ENCODE data around the gene HOXB9. TPM values are rescaled to one million over a fixed set of nuclear protein-coding genes. Genes with fewer than 3 reads are reported as not detected.
A peak's percentile ranks its signal among the peaks of the same experiment; 100 is the strongest.

Gene HOXB9
- total and polyA plus RNA-seq, 3 donors from 2014 or later: 0.31 to 0.94 (median 0.76) TPM

- Histone ChIP-seq H3K27ac (no peak overlapping the region), H3K9me3 (no peaks in the 10 kb centered on the region), H3K36me3 (ENCODE audit: low read depth, missing control alignments) (no peaks in the 10 kb centered on the region), H3K4me3 (no peak overlapping the region), H3K27me3 (no peaks in the 10 kb centered on the region), H3K4me1 (peaks cover 7% of the 10 kb centered on the region)
- WGBS, 2 donors: 28 to 35% methylated on average over 5 of the region's 5 CpGs
- TF ChIP-seq CTCF (IDR thresholded peaks at IDR 0.05): no peak
- TF ChIP-seq POLR2A (IDR thresholded peaks at IDR 0.05): no peak
- intact Hi-C loops (cut with DNase I; ENCODE audit: low total_unique reads): no loop called here
- no peak for DNase-seq
These were observed 2.7 kb upstream of the HOXB9 start for GRCh38 chr17:48628649-48629410.

GRCh38 chr17:48627623-48628521 is 1.7 kb upstream of the HOXB9 start:
- no peak overlapping the region for H3K4me3 ChIP-seq
- intact Hi-C loops (cut with DNase I; ENCODE audit: low total_unique reads): no loop called here

GRCh38 chr17:48627118-48627597 is 1.0 kb upstream of the HOXB9 start:
- no peak overlapping the region for H3K4me3 ChIP-seq
- H3K27ac ChIP-seq: no peak overlapping the region
- TF ChIP-seq CTCF (IDR thresholded peaks at IDR 0.05) (no peak), POLR2A (IDR thresholded peaks at IDR 0.05) (no peak)
- H3K9me3 ChIP-seq: no peaks in the 10 kb centered on the region
- H3K36me3 ChIP-seq (ENCODE audit: low read depth, missing control alignments): no peaks in the 10 kb centered on the region
- intact Hi-C loops (cut with DNase I; ENCODE audit: low total_unique reads): no loop called here
- H3K4me1 ChIP-seq: peaks cover 7% of the 10 kb centered on the region
- H3K27me3 ChIP-seq: no peaks in the 10 kb centered on the region
- DNase-seq: no peak
- 5 to 18% methylated on average over 5 of the region's 5 CpGs for whole genome bisulfite sequencing, 2 donors

More at GRCh38 chr17:48627623-48628521, 1.7 kb upstream of the HOXB9 start:
- H3K9me3 ChIP-seq: no peaks in the 10 kb centered on the region
- no peak for DNase-seq
- H3K27ac ChIP-seq: no peak overlapping the region
- H3K4me1 ChIP-seq: peaks cover 7% of the 10 kb centered on the region
- 24 to 45% methylated on average over 27 of the region's 27 CpGs for WGBS, 2 donors
- TF ChIP-seq POLR2A (IDR thresholded peaks at IDR 0.05): no peak
- TF ChIP-seq CTCF (IDR thresholded peaks at IDR 0.05): no peak
- H3K36me3 ChIP-seq (ENCODE audit: low read depth, missing control alignments): no peaks in the 10 kb centered on the region
- H3K27me3 ChIP-seq: no peaks in the 10 kb centered on the region

DNA sequence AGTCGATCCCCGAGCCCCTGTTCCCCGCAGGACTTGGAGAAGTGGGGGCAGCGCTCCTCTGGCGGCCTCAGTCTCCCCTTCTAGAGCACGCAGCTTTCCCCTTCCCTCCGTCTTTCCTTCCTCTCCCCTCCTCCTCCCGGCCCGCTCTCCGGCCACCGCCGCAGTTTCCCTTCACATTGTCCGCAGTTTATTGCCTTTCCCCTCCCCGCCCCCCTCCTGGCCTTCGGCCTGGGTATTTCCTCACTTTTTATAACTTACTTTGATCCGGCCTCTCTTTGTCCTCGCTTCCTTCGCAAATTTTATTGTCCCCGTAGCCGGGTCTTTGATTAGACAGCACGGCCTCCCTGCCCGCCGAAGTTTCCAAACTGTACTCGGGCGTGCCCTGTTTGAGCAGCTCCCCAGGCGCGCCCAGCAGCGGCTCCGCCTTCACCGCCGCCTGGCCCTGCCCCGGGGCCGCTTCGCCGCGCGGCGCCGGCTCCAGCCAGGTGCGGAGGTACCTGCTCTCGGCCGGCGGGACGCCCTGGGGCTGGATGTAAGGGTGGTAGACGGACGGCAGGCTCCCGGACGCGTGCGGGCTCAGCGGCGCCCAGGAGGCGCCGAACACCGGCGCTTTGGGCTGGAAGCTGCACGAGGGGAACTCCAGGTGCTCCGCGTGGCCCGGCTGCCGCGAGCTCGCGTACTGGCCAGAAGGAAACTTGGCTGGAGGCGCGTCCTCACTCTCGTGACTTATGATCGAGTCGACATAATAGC is 488 bp downstream of the HOXB9 start:
- 0 to 1% methylated on average over 33 to 69 of the region's 69 CpGs for WGBS, 2 donors
- H3K9me3 ChIP-seq: no peaks in the 10 kb centered on the region
- H3K27me3 ChIP-seq: no peaks in the 10 kb centered on the region
- peaks cover 7% of the 10 kb centered on the region for H3K4me1 ChIP-seq
- TF ChIP-seq POLR2A (IDR thresholded peaks at IDR 0.05) (no peak), CTCF (IDR thresholded peaks at IDR 0.05) (no peak)
- peak overlapping the region; percentile 26 to 48 for H3K4me3 ChIP-seq
- no peak for DNase-seq
- H3K27ac ChIP-seq: no peak overlapping the region
- intact Hi-C loops (cut with DNase I; ENCODE audit: low total_unique reads): no loop called here
- H3K36me3 ChIP-seq (ENCODE audit: low read depth, missing control alignments): no peaks in the 10 kb centered on the region

All from testis (tissue), 3 donors.